Brain microvascular endothelial cell (primary cell): ENCODE measurements around the gene CUEDC2.

Source experiments
- DNase-seq: peaks from one replicate; pipeline ENCODE4 v3.0.0-alpha.2; 2020
- H3K27ac ChIP-seq: fragments of 250-450 bp; sonication (Bioruptor Pico); 2 replicates; pipeline ENCODE4 v1.5.1; 2020; ENCODE audit warnings: mild to moderate bottlenecking, moderate library complexity
- H3K27me3 ChIP-seq: fragments of 250-450 bp; sonication (Bioruptor Pico); replicated peaks from 2 replicates; pipeline ENCODE4 v1.5.1; 2020; ENCODE audit warnings: mild to moderate bottlenecking
- H3K36me3 ChIP-seq: fragments of 250-450 bp; sonication (Bioruptor Pico); replicated peaks from 2 replicates; pipeline ENCODE4 v1.5.1; 2020; ENCODE audit warnings: mild to moderate bottlenecking
- H3K4me3 ChIP-seq: 2 replicates; pipeline ENCODE4 v1.5.1; 2011; ENCODE audit warnings: low read depth, mild to moderate bottlenecking, control low read depth, low read length, moderate library complexity
- CTCF ChIP-seq: IDR thresholded peaks from 2 replicates; pipeline ENCODE4 v1.5.1; 2011; ENCODE audit warnings: low read depth, mild to moderate bottlenecking, moderate library complexity, low read length, control low read depth, inconsistent platforms; ENCODE audit errors: missing control alignments
- in situ Hi-C: cut with HindIII; loops from 2 replicates; pipeline ENCODE4 v1.10.0; 2017; ENCODE audit warnings: low sequenced_read_pairs, low pct_ligation_motif_present

Gene CUEDC2

GRCh38 chr10:102465466-102465865, 33.1 kb upstream of the CUEDC2 start:
- Histone ChIP-seq H3K27ac (no peak overlapping the region), H3K36me3 (no peaks in the 10 kb centered on the region), H3K27me3 (no peaks in the 10 kb centered on the region), H3K4me3 (no peak overlapping the region)
- no peak for TF ChIP-seq CTCF
- DNase-seq: no peak
- in situ Hi-C loops: no loop called here

- Histone ChIP-seq H3K27ac (no peak overlapping the region), H3K4me3 (no peak overlapping the region), H3K36me3 (no peaks in the 10 kb centered on the region), H3K27me3 (no peaks in the 10 kb centered on the region)
- no peak for TF ChIP-seq CTCF
- in situ Hi-C loops: no loop called here
- DNase-seq: no peak
These were observed 31.6 kb upstream of the CUEDC2 start for GRCh38 chr10:102463983-102464382.

GRCh38 chr10:102462512-102463054, 30.2 kb upstream of the CUEDC2 start:
- no peaks in the 10 kb centered on the region for H3K27me3 ChIP-seq
- no peak for TF ChIP-seq CTCF
- H3K4me3 ChIP-seq: no peak overlapping the region
- DNase-seq: no peak
- in situ Hi-C loops: no loop called here
- no peaks in the 10 kb centered on the region for H3K36me3 ChIP-seq
- H3K27ac ChIP-seq: no peak overlapping the region

- peak; percentile 74 for DNase-seq
- Histone ChIP-seq H3K36me3 (no peaks in the 10 kb centered on the region), H3K4me3 (peak overlapping the region; percentile 55), H3K27ac (no peak overlapping the region), H3K27me3 (no peaks in the 10 kb centered on the region)
- in situ Hi-C loops: no loop called here
- TF ChIP-seq CTCF: no peak
These were observed 29.0 kb upstream of the CUEDC2 start for GRCh38 chr10:102461187-102462054.

GRCh38 chr10:102460836-102461186, 28.4 kb upstream of the CUEDC2 start:
- Histone ChIP-seq H3K27ac (no peak overlapping the region), H3K27me3 (no peaks in the 10 kb centered on the region), H3K4me3 (peak overlapping the region; percentile 55), H3K36me3 (no peaks in the 10 kb centered on the region)
- TF ChIP-seq CTCF: no peak
- no peak for DNase-seq
- in situ Hi-C loops: no loop called here

GRCh38 chr10:102458656-102459055, 26.3 kb upstream of the CUEDC2 start:
- no peak for DNase-seq
- no peak for TF ChIP-seq CTCF
- Histone ChIP-seq H3K27ac (no peak overlapping the region), H3K4me3 (no peak overlapping the region), H3K27me3 (no peaks in the 10 kb centered on the region), H3K36me3 (no peaks in the 10 kb centered on the region)
- in situ Hi-C loops: no loop called here
